Keratinocyte (primary cell): ENCODE results near the gene IL7R. TPM values are rescaled to one million over a fixed set of nuclear protein-coding genes. Genes with fewer than 3 reads are reported as not detected.

Experiments
- DNase-seq: peaks from one replicate; pipeline ENCODE4 v3.0.0-alpha.2; 2011; ENCODE audit warnings: low read depth, missing footprints, low spot score
- FAIRE-seq: peaks from 2 replicates; lab custom pipeline; 2011; peaks lifted over from hg19 to GRCh38; lab: Jason Lieb, UNC
- H2AFZ ChIP-seq: 2 replicates; pipeline ENCODE4 v1.6.0; 2012; ENCODE audit warnings: low read length, control low read depth, inconsistent platforms; ENCODE audit not compliant: control insufficient read depth
- H3K27ac ChIP-seq: 2 replicates; pipeline ENCODE4 v1.5.1; 2011; ENCODE audit warnings: low read length; ENCODE audit not compliant: control insufficient read depth, insufficient read depth
- H3K27me3 ChIP-seq: 3 replicates; pipeline ENCODE4 v1.6.0; 2011; ENCODE audit warnings: low read length; ENCODE audit not compliant: control insufficient read depth, insufficient read depth; ENCODE audit errors: extremely low read depth
- H3K36me3 ChIP-seq, 2 experiments: 2 replicates in 1 of 2; 3 replicates in 1 of 2; pipeline ENCODE4 v1.5.1; 2011; ENCODE audit warnings: low read length in 2 of 2, mild to moderate bottlenecking in 1 of 2; ENCODE audit not compliant: control insufficient read depth in 2 of 2, insufficient read depth in 2 of 2; ENCODE audit errors: extremely low read depth in 1 of 2
- H3K4me1 ChIP-seq: 3 replicates; pipeline ENCODE4 v1.5.1; 2011; ENCODE audit warnings: low read length; ENCODE audit not compliant: control insufficient read depth, insufficient read depth; ENCODE audit errors: extremely low read depth
- H3K4me2 ChIP-seq: 3 replicates; pipeline ENCODE4 v1.6.0; 2011; ENCODE audit warnings: low read depth, low read length; ENCODE audit not compliant: control insufficient read depth, insufficient read depth; ENCODE audit errors: extremely low read depth
- H3K4me3 ChIP-seq, 3 experiments: fragments of 200-600 bp in 1 of 3; sonication (generic) in 1 of 3; 2 replicates in 2 of 3; 3 replicates in 1 of 3; pipeline ENCODE4 v1.5.1; 2011 to 2016; ENCODE audit warnings: low read length in 3 of 3, mild to moderate bottlenecking in 3 of 3, control low read depth in 2 of 3, inconsistent platforms in 1 of 3, low read depth in 1 of 3, mixed read lengths in 1 of 3, mixed run types in 1 of 3, moderate library complexity in 1 of 3; ENCODE audit not compliant: control insufficient read depth in 2 of 3, insufficient read depth in 2 of 3; ENCODE audit errors: extremely low read depth in 1 of 3
- H3K79me2 ChIP-seq: 2 replicates; pipeline ENCODE4 v1.6.0; 2012; ENCODE audit warnings: low read length; ENCODE audit not compliant: control insufficient read depth, insufficient read depth
- H3K9ac ChIP-seq: 3 replicates; pipeline ENCODE4 v1.6.0; 2011; ENCODE audit warnings: low read length; ENCODE audit not compliant: control insufficient read depth, insufficient read depth; ENCODE audit errors: extremely low read depth
- H3K9me1 ChIP-seq: 3 replicates; pipeline ENCODE4 v1.6.0; 2011; ENCODE audit warnings: low read length; ENCODE audit not compliant: control insufficient read depth, insufficient read depth; ENCODE audit errors: extremely low read depth
- H3K9me3 ChIP-seq: 2 replicates; pipeline ENCODE4 v1.5.1; 2012; ENCODE audit warnings: low read depth, low read length; ENCODE audit not compliant: control insufficient read depth
- H4K20me1 ChIP-seq: 3 replicates; pipeline ENCODE4 v1.6.0; 2011; ENCODE audit warnings: low read length; ENCODE audit not compliant: control insufficient read depth, insufficient read depth; ENCODE audit errors: extremely low read depth
- CTCF ChIP-seq, 3 experiments: IDR thresholded peaks in 1 of 3; conservative IDR thresholded peaks in 1 of 3; optimal IDR thresholded peaks in 1 of 3; 2 replicates in 2 of 3; 3 replicates in 1 of 3; pipeline versions ENCODE3 to v1.5.1; 2011; ENCODE audit warnings: low read length in 3 of 3, mild to moderate bottlenecking in 3 of 3, moderate library complexity in 2 of 3, control low read depth in 1 of 3, inconsistent platforms in 1 of 3; ENCODE audit not compliant: insufficient read depth in 2 of 3; ENCODE audit errors: extremely low read depth in 1 of 3
- EZH2 ChIP-seq: IDR thresholded peaks from one replicate; pipeline ENCODE4 v1.6.1; 2012; ENCODE audit warnings: inconsistent platforms, mild to moderate bottlenecking, low read length, moderate library complexity
- dilution Hi-C: fragments of 300-500 bp; cut with MboI; formaldehyde crosslinking; loops from one replicate; pipeline ENCODE4 v1.7.0; 2020; ENCODE audit warnings: low sequenced_read_pairs; ENCODE audit not compliant: extremely low pct_ligation_motif_present
- polyA plus RNA-seq, 5 experiments: library from polyadenylated mRNA; depleted of rRNA in 3 of 5; stranded (reverse) in 3 of 5; stranded (forward) in 1 of 5; unstranded in 1 of 5; fragments of >200 nt; gene quantifications; 1 replicate in 1 of 5; 2 replicates in 3 of 5; 3 replicates in 1 of 5; pipeline versions ENCODE4 v1.2.1 to v1.2.3, GENCODE V29; 2011 to 2012; ENCODE audit warnings: missing spikeins in 2 of 5, low read depth in 1 of 5, low replicate concordance in 1 of 5

IL7R gene
- polyA plus RNA-seq, 1 donor (not counting 4 experiments of a cell fraction or from before 2014, with no cell fraction given) = 4.7 TPM

DNA sequence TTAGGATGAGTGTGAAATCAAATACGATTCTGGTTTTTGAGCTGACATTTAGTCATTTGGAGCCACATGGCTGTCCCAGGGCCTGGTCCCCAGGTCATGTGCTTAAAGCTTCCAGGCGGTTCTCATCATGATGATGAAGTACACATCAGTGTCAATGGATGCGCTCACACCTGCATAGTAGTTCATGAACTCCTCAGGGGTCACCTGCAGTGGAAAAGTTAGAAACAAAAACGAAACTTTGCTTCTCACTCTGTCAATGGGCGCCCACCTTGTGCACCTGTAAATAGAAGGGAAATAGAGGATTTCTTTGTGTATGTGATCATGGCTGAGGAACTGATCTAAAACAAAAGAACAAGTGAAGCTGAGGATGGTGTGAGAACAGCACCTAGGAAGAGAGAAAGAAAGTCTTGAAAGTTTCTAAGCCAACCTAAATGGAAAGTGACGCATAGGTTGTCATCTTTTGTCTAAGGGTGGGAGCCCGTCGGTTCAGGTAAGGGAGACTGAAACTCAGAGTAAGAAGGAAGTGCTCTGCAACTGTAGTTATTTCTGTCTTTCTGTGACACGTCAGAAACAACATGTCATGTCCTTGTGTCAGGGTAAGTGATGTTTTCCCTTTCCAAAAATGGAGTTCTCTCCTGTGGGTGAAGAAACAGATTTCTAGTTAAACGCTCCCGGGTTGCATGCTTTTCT is 47.9 kb downstream of the IL7R start:
- Histone ChIP-seq H2AFZ (no peak overlapping the region), H3K4me3 (no peak overlapping the region), H3K36me3 (no peaks in the 10 kb centered on the region), H3K79me2 (no peaks in the 10 kb centered on the region), H3K27ac (no peak overlapping the region), H3K9ac (no peak overlapping the region), H3K9me1 (no peaks in the 10 kb centered on the region), H3K4me2 (no peak overlapping the region), H3K9me3 (no peaks in the 10 kb centered on the region), H3K27me3 (no peaks in the 10 kb centered on the region), H3K4me1 (no peaks in the 10 kb centered on the region), H4K20me1 (no peaks in the 10 kb centered on the region)
- dilution Hi-C loops = no loop called here
- DNase-seq = no peak
- TF ChIP-seq EZH2 = no peak
- no peak for FAIRE-seq

GRCh38 chr5:35908228-35908627 is 51.5 kb downstream of the IL7R start:
- H4K20me1 ChIP-seq = no peaks in the 10 kb centered on the region
- no peak overlapping the region for H3K27ac ChIP-seq
- H3K4me1 ChIP-seq = no peaks in the 10 kb centered on the region
- H3K4me2 ChIP-seq = no peak overlapping the region
- H3K79me2 ChIP-seq = no peaks in the 10 kb centered on the region
- no peak overlapping the region for H2AFZ ChIP-seq
- no peaks in the 10 kb centered on the region for H3K9me3 ChIP-seq
- H3K4me3 ChIP-seq = no peak overlapping the region
- DNase-seq (no peak), FAIRE-seq (no peak)
- H3K36me3 ChIP-seq = no peaks in the 10 kb centered on the region
- H3K27me3 ChIP-seq = no peaks in the 10 kb centered on the region
- no peak overlapping the region for H3K9ac ChIP-seq
- dilution Hi-C loops = no loop called here
- H3K9me1 ChIP-seq = no peaks in the 10 kb centered on the region
- TF ChIP-seq CTCF (optimal IDR thresholded peaks at IDR 0.05 in 1 of 3, IDR thresholded peaks at IDR 0.05 in 1 of 3, conservative IDR thresholded peaks at IDR 0.05 in 1 of 3; ENCODE audit: extremely low read depth in 1 of 3, insufficient read depth in 2 of 3, low read length in 3 of 3) = no peak
- no peak for TF ChIP-seq EZH2

- Histone ChIP-seq H3K9ac (no peak overlapping the region), H3K36me3 (no peaks in the 10 kb centered on the region), H3K4me1 (no peaks in the 10 kb centered on the region), H3K9me1 (no peaks in the 10 kb centered on the region), H4K20me1 (no peaks in the 10 kb centered on the region), H3K9me3 (no peaks in the 10 kb centered on the region), H3K4me3 (no peak overlapping the region), H3K79me2 (no peaks in the 10 kb centered on the region), H3K27me3 (no peaks in the 10 kb centered on the region), H3K4me2 (no peak overlapping the region), H2AFZ (no peak overlapping the region), H3K27ac (no peak overlapping the region)
- FAIRE-seq (no peak), DNase-seq (no peak)
- TF ChIP-seq EZH2 (no peak), CTCF (optimal IDR thresholded peaks at IDR 0.05 in 1 of 3, IDR thresholded peaks at IDR 0.05 in 1 of 3, conservative IDR thresholded peaks at IDR 0.05 in 1 of 3; ENCODE audit: extremely low read depth in 1 of 3, insufficient read depth in 2 of 3, low read length in 3 of 3) (no peak)
- dilution Hi-C loops = no loop called here
These were observed 52.1 kb downstream of the IL7R start for GRCh38 chr5:35908814-35909213.
